ENCODE data around the gene EPHA3. TPM values are rescaled to one million over a fixed set of nuclear protein-coding genes. Genes with fewer than 3 reads are reported as not detected.

EPHA3 gene
- total RNA-seq, 1 donor from 2014 or later, result 24.6 TPM

GRCh38 chr3:89452066-89452465 is 344.6 kb downstream of the EPHA3 start:
- Mint-ChIP-seq H3K4me1 (no peaks in the 10 kb centered on the region), H3K9me3 (peaks cover 2% of the 10 kb centered on the region), H3K36me3 (ENCODE audit: low read depth) (peaks cover 13% of the 10 kb centered on the region), H3K4me3 (no peak overlapping the region), H3K27me3 (ENCODE audit: low read depth) (no peaks in the 10 kb centered on the region), H3K27ac (ENCODE audit: unreplicated experiment) (no peak overlapping the region)
- DNase-seq (ENCODE audit: low read depth, low spot score), result no peak
- TF ChIP-seq, protein P1, sequence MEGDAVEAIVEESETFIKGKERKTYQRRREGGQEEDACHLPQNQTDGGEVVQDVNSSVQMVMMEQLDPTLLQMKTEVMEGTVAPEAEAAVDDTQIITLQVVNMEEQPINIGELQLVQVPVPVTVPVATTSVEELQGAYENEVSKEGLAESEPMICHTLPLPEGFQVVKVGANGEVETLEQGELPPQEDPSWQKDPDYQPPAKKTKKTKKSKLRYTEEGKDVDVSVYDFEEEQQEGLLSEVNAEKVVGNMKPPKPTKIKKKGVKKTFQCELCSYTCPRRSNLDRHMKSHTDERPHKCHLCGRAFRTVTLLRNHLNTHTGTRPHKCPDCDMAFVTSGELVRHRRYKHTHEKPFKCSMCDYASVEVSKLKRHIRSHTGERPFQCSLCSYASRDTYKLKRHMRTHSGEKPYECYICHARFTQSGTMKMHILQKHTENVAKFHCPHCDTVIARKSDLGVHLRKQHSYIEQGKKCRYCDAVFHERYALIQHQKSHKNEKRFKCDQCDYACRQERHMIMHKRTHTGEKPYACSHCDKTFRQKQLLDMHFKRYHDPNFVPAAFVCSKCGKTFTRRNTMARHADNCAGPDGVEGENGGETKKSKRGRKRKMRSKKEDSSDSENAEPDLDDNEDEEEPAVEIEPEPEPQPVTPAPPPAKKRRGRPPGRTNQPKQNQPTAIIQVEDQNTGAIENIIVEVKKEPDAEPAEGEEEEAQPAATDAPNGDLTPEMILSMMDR (conservative IDR thresholded peaks at IDR 0.05), result no peak

- TF ChIP-seq, protein P1 (conservative IDR thresholded peaks at IDR 0.05), result no peak
- H3K27ac Mint-ChIP-seq (ENCODE audit: unreplicated experiment), result no peak overlapping the region
- H3K36me3 Mint-ChIP-seq (ENCODE audit: low read depth), result peaks cover 22% of the 10 kb centered on the region
- DNase-seq (ENCODE audit: low read depth, low spot score), result no peak
- no peaks in the 10 kb centered on the region for H3K4me1 Mint-ChIP-seq
- peaks cover 4% of the 10 kb centered on the region for H3K9me3 Mint-ChIP-seq
- H3K4me3 Mint-ChIP-seq, result no peak overlapping the region
- H3K27me3 Mint-ChIP-seq (ENCODE audit: low read depth), result no peaks in the 10 kb centered on the region
Measured at GRCh38 chr3:89455240-89455639, 347.8 kb downstream of the EPHA3 start.

DNA sequence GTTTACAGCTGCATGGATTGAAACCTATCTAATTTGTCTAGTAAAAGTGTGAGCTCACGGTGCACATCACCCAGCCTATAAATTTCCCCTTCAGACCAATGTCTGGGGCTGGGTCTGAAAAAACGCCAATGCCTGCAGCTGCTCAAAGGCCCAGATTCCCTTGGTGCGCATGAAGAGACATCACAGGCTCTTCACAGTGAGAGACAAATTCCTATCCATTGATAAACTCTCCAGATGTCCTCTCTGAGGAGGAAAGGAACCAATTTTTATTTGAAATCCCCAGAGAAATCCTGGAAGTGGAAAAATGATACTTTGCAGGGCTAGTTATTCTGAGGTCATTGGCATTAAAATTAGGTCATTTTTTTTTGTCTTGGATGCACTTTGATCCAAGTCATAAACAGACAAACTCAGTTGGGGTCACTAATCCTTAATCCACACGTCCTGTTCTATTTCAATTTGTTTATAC is 360.5 kb downstream of the EPHA3 start:
- Mint-ChIP-seq H3K27ac (ENCODE audit: unreplicated experiment) (no peak overlapping the region), H3K9me3 (no peaks in the 10 kb centered on the region), H3K4me1 (peaks cover 9% of the 10 kb centered on the region)

DNA sequence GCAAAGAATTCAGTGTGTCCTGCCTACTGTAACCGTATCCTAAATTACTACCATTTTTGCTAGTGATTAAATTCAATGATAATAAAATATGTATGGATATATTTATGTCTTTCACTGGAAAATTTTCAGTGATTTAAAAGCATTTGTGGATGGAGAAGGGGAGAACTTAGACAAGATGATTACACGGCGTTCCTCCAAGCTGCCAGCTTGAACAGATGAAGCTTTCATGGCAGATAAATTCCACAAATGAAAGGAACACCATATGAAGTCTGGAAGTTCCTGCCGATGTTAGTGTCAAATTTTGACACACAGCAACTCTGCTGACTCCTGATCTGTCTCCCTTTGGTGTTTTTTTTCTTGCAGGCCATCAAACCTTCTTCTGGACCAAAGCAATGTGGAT is 364.7 kb downstream of the EPHA3 start:
- Mint-ChIP-seq H3K4me1 (peaks cover 15% of the 10 kb centered on the region), H3K9me3 (peaks cover 6% of the 10 kb centered on the region), H3K4me3 (no peak overlapping the region), H3K36me3 (ENCODE audit: low read depth) (peaks cover 9% of the 10 kb centered on the region), H3K27me3 (ENCODE audit: low read depth) (no peaks in the 10 kb centered on the region), H3K27ac (ENCODE audit: unreplicated experiment) (no peak overlapping the region)
- DNase-seq (ENCODE audit: low read depth, low spot score), result no peak
- TF ChIP-seq, protein P1 (conservative IDR thresholded peaks at IDR 0.05), result no peak

More for the DNA sequence above, 360.5 kb downstream of the EPHA3 start:
- DNase-seq (ENCODE audit: low read depth, low spot score), result no peak
- Mint-ChIP-seq H3K4me3 (no peak overlapping the region), H3K36me3 (ENCODE audit: low read depth) (peaks cover 2% of the 10 kb centered on the region), H3K27me3 (ENCODE audit: low read depth) (no peaks in the 10 kb centered on the region)
- TF ChIP-seq, protein P1 (conservative IDR thresholded peaks at IDR 0.05), result no peak

DNA sequence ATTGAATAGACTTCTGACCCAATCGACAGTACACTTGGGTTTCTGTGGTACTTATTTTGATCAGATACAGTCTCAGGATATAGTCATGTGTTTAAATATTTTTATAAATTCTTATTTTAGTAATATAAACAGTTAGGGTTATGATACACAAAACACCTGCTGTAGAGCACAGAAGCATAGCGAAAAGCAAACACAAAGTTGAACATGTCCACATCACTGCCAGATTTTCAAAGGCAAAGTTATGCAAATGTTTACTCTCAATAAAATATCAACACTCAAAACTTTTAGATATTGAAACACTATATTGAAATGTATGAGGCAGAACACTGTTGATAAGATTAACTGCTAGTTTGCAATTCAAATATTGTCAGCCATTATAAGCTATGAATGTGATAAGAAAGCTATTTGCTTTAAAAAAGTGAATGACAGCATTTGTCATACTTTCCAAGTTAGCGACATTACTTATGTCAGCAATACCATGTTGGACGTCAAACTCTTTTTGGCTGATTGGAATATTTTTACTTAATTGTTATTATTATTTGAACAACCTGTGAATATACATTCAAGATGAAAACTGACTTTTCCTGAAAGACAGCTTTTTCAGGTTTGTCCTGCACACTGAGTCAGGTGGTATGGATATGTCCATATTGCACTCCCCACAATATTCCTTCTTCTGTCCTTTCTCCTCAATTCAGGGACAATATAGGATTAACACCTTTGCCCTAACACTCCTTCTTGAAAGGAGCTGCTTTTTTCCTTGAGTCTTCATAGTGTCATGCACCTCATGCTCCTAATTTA is 367.1 kb downstream of the EPHA3 start:
- no peak overlapping the region for H3K4me3 Mint-ChIP-seq

More for the DNA sequence above, 367.1 kb downstream of the EPHA3 start:
- no peak for DNase-seq (ENCODE audit: low read depth, low spot score)
- peaks cover 6% of the 10 kb centered on the region for H3K9me3 Mint-ChIP-seq
- H3K27ac Mint-ChIP-seq (ENCODE audit: unreplicated experiment), result no peak overlapping the region
- TF ChIP-seq, protein P1 (conservative IDR thresholded peaks at IDR 0.05), result no peak
- peaks cover 9% of the 10 kb centered on the region for H3K36me3 Mint-ChIP-seq (ENCODE audit: low read depth)
- H3K4me1 Mint-ChIP-seq, result peaks cover 9% of the 10 kb centered on the region
- H3K27me3 Mint-ChIP-seq (ENCODE audit: low read depth), result no peaks in the 10 kb centered on the region

Data from neural crest cell (in vitro differentiated cells).